ENCODE data around the gene TCIRG1. TPM values are rescaled to one million over a fixed set of nuclear protein-coding genes. Genes with fewer than 3 reads are reported as not detected.

The TCIRG1 gene
- total RNA-seq, 1 experiment from 2014 or later, result 158 TPM

GRCh38 chr11:67996622-67997474, 42.0 kb upstream of the TCIRG1 start:
- POLR2A ChIA-PET, result no interaction called here
- intact Hi-C loops (cut with micrococcal nuclease; ENCODE audit: unreplicated experiment), result no loop called here
- DNase-seq (ENCODE audit: low read depth, low spot score), result no peak

GRCh38 chr11:67997475-67997921, 41.3 kb upstream of the TCIRG1 start:
- intact Hi-C loops (cut with micrococcal nuclease; ENCODE audit: unreplicated experiment), result no loop called here
- CTCF ChIA-PET, result no interaction called here
- no peaks in the 10 kb centered on the region for H3K4me1 ChIP-seq (ENCODE audit: control insufficient read depth, insufficient read depth, low read length)
- 0 out of 2 replicates have a peak, but pooled peaks have one; percentile 4 for ATAC-seq
- H3K9me3 ChIP-seq (ENCODE audit: control insufficient read depth, insufficient read depth, low read depth, low read length), result no peaks in the 10 kb centered on the region
- TF ChIP-seq TCF7L2 (IDR thresholded peaks at IDR 0.05; ENCODE audit: low read depth, low read length) (no peak), POLR2AphosphoS5 (IDR thresholded peaks at IDR 0.05; ENCODE audit: low read depth, low read length) (no peak)
- TF ChIP-seq, protein P1, sequence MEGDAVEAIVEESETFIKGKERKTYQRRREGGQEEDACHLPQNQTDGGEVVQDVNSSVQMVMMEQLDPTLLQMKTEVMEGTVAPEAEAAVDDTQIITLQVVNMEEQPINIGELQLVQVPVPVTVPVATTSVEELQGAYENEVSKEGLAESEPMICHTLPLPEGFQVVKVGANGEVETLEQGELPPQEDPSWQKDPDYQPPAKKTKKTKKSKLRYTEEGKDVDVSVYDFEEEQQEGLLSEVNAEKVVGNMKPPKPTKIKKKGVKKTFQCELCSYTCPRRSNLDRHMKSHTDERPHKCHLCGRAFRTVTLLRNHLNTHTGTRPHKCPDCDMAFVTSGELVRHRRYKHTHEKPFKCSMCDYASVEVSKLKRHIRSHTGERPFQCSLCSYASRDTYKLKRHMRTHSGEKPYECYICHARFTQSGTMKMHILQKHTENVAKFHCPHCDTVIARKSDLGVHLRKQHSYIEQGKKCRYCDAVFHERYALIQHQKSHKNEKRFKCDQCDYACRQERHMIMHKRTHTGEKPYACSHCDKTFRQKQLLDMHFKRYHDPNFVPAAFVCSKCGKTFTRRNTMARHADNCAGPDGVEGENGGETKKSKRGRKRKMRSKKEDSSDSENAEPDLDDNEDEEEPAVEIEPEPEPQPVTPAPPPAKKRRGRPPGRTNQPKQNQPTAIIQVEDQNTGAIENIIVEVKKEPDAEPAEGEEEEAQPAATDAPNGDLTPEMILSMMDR (IDR thresholded peaks at IDR 0.05), result no peak
- TF ChIP-seq, protein P2, sequence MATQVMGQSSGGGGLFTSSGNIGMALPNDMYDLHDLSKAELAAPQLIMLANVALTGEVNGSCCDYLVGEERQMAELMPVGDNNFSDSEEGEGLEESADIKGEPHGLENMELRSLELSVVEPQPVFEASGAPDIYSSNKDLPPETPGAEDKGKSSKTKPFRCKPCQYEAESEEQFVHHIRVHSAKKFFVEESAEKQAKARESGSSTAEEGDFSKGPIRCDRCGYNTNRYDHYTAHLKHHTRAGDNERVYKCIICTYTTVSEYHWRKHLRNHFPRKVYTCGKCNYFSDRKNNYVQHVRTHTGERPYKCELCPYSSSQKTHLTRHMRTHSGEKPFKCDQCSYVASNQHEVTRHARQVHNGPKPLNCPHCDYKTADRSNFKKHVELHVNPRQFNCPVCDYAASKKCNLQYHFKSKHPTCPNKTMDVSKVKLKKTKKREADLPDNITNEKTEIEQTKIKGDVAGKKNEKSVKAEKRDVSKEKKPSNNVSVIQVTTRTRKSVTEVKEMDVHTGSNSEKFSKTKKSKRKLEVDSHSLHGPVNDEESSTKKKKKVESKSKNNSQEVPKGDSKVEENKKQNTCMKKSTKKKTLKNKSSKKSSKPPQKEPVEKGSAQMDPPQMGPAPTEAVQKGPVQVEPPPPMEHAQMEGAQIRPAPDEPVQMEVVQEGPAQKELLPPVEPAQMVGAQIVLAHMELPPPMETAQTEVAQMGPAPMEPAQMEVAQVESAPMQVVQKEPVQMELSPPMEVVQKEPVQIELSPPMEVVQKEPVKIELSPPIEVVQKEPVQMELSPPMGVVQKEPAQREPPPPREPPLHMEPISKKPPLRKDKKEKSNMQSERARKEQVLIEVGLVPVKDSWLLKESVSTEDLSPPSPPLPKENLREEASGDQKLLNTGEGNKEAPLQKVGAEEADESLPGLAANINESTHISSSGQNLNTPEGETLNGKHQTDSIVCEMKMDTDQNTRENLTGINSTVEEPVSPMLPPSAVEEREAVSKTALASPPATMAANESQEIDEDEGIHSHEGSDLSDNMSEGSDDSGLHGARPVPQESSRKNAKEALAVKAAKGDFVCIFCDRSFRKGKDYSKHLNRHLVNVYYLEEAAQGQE (IDR thresholded peaks at IDR 0.05; ENCODE audit: insufficient read depth in 1 of 2, low read depth in 2 of 2, low read length in 1 of 2), result no peak
- no TSS peak for BruUV-seq (replicated peaks)
- no peaks in the 10 kb centered on the region for H3K36me3 ChIP-seq (ENCODE audit: control insufficient read depth, insufficient read depth, low read length)
- no peak for DNase-seq (ENCODE audit: low read depth, low spot score)
- in situ Hi-C loops (cut with HindIII; ENCODE audit: low pct_unique_long_range_greater_than_20kb, low sequenced_read_pairs), result no loop called here
- H3K27ac ChIP-seq (ENCODE audit: low read length), result no peak overlapping the region
- H3K27me3 ChIP-seq (ENCODE audit: control insufficient read depth, insufficient read depth, low read length), result no peaks in the 10 kb centered on the region
- no peak overlapping the region for H3K4me3 ChIP-seq (ENCODE audit: low read depth in 2 of 2, low read length in 2 of 2)
- POLR2A ChIA-PET, result no interaction called here

More at GRCh38 chr11:67996622-67997474, 42.0 kb upstream of the TCIRG1 start:
- Histone ChIP-seq H3K27me3 (ENCODE audit: control insufficient read depth, insufficient read depth, low read length) (no peaks in the 10 kb centered on the region), H3K27ac (ENCODE audit: low read length) (no peak overlapping the region), H3K9me3 (ENCODE audit: control insufficient read depth, insufficient read depth, low read depth, low read length) (no peaks in the 10 kb centered on the region), H3K4me3 (ENCODE audit: low read depth in 2 of 2, low read length in 2 of 2) (no peak overlapping the region), H3K36me3 (ENCODE audit: control insufficient read depth, insufficient read depth, low read length) (no peaks in the 10 kb centered on the region), H3K4me1 (ENCODE audit: control insufficient read depth, insufficient read depth, low read length) (no peaks in the 10 kb centered on the region)
- ATAC-seq, result peak; percentile 90
- CTCF ChIA-PET, result interaction anchor here (0.6 to 0.9 kb wide), 3 partner anchors 13 to 235 kb away, joined by 3 to 5 read pairs (median 4); partner anchors contain the start of gene ALDH3B1
- in situ Hi-C loops (cut with HindIII; ENCODE audit: low pct_unique_long_range_greater_than_20kb, low sequenced_read_pairs), result no loop called here
- no TSS peak for BruUV-seq (replicated peaks)
- TF ChIP-seq SIN3A (IDR thresholded peaks at IDR 0.05; ENCODE audit: borderline replicate concordance, insufficient read depth, low read depth, low read length) (no peak), TCF7L2 (IDR thresholded peaks at IDR 0.05; ENCODE audit: low read depth, low read length) (no peak), POLR2AphosphoS5 (IDR thresholded peaks at IDR 0.05; ENCODE audit: low read depth, low read length) (no peak)
- TF ChIP-seq, protein P2 (IDR thresholded peaks at IDR 0.05; ENCODE audit: insufficient read depth in 1 of 2, low read depth in 2 of 2, low read length in 1 of 2), result no peak
- TF ChIP-seq, protein P1 (IDR thresholded peaks at IDR 0.05), result no peak

Data from Panc1 (cell line).